Vagina (tissue), 2 donors: ENCODE measurements around the gene WNT7A.

ENCODE experiments used
- CTCF ChIP-seq, 3 experiments: fragments of 450-650 bp in 2 of 3; fragments of 200-600 bp in 1 of 3; sonication (generic) in 1 of 3; IDR thresholded peaks; one replicate each; pipeline ENCODE4 v1.5.1; 2017 to 2019; ENCODE audit warnings: antibody characterized with exemption in 3 of 3, mild to moderate bottlenecking in 2 of 3, moderate library complexity in 2 of 3
- POLR2AphosphoS5 ChIP-seq, 2 donors: sonication (generic); formaldehyde crosslinking; IDR thresholded peaks; one replicate each; pipeline ENCODE4 v1.9.0; 2017; ENCODE audit warnings: antibody characterized with exemption in 2 of 2, mild to moderate bottlenecking in 2 of 2, low read depth in 1 of 2; ENCODE audit not compliant: insufficient read depth in 1 of 2

- TF ChIP-seq POLR2AphosphoS5 (IDR thresholded peaks at IDR 0.05; ENCODE audit: insufficient read depth in 1 of 2, low read depth in 1 of 2) = no peak
- no peak for TF ChIP-seq CTCF (IDR thresholded peaks at IDR 0.05)
Observed at GRCh38 chr3:13872451-13872850, 7.4 kb downstream of the WNT7A start.
